Loucy (cell line): Measurements from ENCODE around the gene APOC3.

ENCODE experiments used
- CTCF ChIP-seq: fragments of 200-600 bp; sonication (generic); conservative IDR thresholded peaks from 2 replicates; pipeline ENCODE4 v1.5.1; 2014; ENCODE audit warnings: mild to moderate bottlenecking, antibody characterized with exemption, low read length
- EZH2phosphoT487 ChIP-seq: fragments of 200-600 bp; IDR thresholded peaks from 2 replicates; pipeline ENCODE4 v1.6.1; 2018; ENCODE audit warnings: antibody characterized with exemption, mild to moderate bottlenecking, moderate library complexity, borderline replicate concordance

- TF ChIP-seq CTCF = no peak
- no peak for TF ChIP-seq EZH2phosphoT487
Observed at GRCh38 chr11:116856423-116856822, 26.7 kb downstream of the APOC3 start.
